Measurements from ENCODE around the gene PRUNE2. TPM values are rescaled to one million over a fixed set of nuclear protein-coding genes. Genes with fewer than 3 reads are reported as not detected.

PRUNE2 gene
- total and polyA plus RNA-seq, 2 of the 13 experiments (the other 11 are each of a cell fraction or from before 2014, with no cell fraction given), result 0.02 TPM; not detected in 1

- Histone ChIP-seq H3K4me1 (ENCODE audit: insufficient read depth, low read length) (no peaks in the 10 kb centered on the region), H3K79me2 (ENCODE audit: insufficient read depth, low read length) (no peaks in the 10 kb centered on the region), H3K4me2 (ENCODE audit: low read depth, low read length) (no peak overlapping the region), H3K4me3 (replicated peaks in 1 of 3; ENCODE audit: insufficient read depth in 1 of 3, low read depth in 2 of 3, low read length in 3 of 3) (no peak overlapping the region), H4K20me1 (ENCODE audit: insufficient read depth, low read length) (no peaks in the 10 kb centered on the region), H3K27me3 (ENCODE audit: control insufficient read depth in 1 of 2, insufficient read depth in 2 of 2, low read length in 2 of 2) (peaks cover 0 to 3% of the 10 kb centered on the region in 2 experiments; a peak in 1 of 5 replicates), H3K27ac (ENCODE audit: extremely low read length, insufficient read depth, low read length) (no peak overlapping the region), H3K9me3 (ENCODE audit: low read length) (no peaks in the 10 kb centered on the region), H3K9ac (ENCODE audit: insufficient read depth, low read depth, low read length) (no peak overlapping the region), H2AFZ (ENCODE audit: low read length) (no peak overlapping the region), H3K36me3 (replicated peaks in 1 of 2; ENCODE audit: control insufficient read depth in 1 of 2, insufficient read depth in 2 of 2, low read length in 2 of 2) (no peaks in the 10 kb centered on the region)
- FAIRE-seq, result no peak
- BruUV-seq (replicated peaks), result no TSS peak
- POLR2A ChIA-PET, result no interaction called here
- CTCF ChIA-PET (ENCODE audit: low intra/inter-chr PET ratio, low total read pairs), result no interaction called here
- ATAC-seq, result no peak
- in situ Hi-C loops (cut with HindIII; ENCODE audit: extremely low pct_ligation_motif_present, low pct_unique_long_range_greater_than_20kb), result no loop called here
- intact Hi-C loops (cut with micrococcal nuclease; ENCODE audit: unreplicated experiment), result no loop called here
- DNase-seq (ENCODE audit: low spot score), result no peak
- 36% methylated on average over 3 of the region's 3 CpGs for WGBS (ENCODE audit: low lambda C conversion rate)
- TF ChIP-seq GFI1 (CRISPR knock-in tag; IDR thresholded peaks at IDR 0.05; ENCODE audit: borderline replicate concordance) (no peak), RAD51 (IDR thresholded peaks at IDR 0.05; ENCODE audit: borderline replicate concordance) (no peak), ZNF598 (CRISPR knock-in tag; IDR thresholded peaks at IDR 0.05; ENCODE audit: borderline replicate concordance) (no peak), FOSL2 (CRISPR knock-in tag; IDR thresholded peaks at IDR 0.05) (no peak), ZNF724P (CRISPR knock-in tag; IDR thresholded peaks at IDR 0.05; ENCODE audit: borderline replicate concordance) (no peak), NFE2L1 (CRISPR knock-in tag; IDR thresholded peaks at IDR 0.05; ENCODE audit: borderline replicate concordance) (no peak), NFKBIZ (CRISPR knock-in tag; IDR thresholded peaks at IDR 0.05) (no peak), PLRG1 (conservative IDR thresholded peaks at IDR 0.05) (no peak), ZFX (CRISPR knock-in tag; IDR thresholded peaks at IDR 0.05; ENCODE audit: low read depth) (no peak), STAG1 (CRISPR knock-in tag; IDR thresholded peaks at IDR 0.05) (no peak), ZNF619 (CRISPR knock-in tag; IDR thresholded peaks at IDR 0.05) (no peak), SKI (IDR thresholded peaks at IDR 0.05; ENCODE audit: partially characterized antibody) (no peak), NFAT5 (CRISPR knock-in tag; IDR thresholded peaks at IDR 0.05) (no peak), NFKB2 (CRISPR knock-in tag; IDR thresholded peaks at IDR 0.05; ENCODE audit: borderline replicate concordance) (no peak), ZBTB38 (CRISPR knock-in tag; IDR thresholded peaks at IDR 0.05) (no peak)
- TF ChIP-seq, protein P1, sequence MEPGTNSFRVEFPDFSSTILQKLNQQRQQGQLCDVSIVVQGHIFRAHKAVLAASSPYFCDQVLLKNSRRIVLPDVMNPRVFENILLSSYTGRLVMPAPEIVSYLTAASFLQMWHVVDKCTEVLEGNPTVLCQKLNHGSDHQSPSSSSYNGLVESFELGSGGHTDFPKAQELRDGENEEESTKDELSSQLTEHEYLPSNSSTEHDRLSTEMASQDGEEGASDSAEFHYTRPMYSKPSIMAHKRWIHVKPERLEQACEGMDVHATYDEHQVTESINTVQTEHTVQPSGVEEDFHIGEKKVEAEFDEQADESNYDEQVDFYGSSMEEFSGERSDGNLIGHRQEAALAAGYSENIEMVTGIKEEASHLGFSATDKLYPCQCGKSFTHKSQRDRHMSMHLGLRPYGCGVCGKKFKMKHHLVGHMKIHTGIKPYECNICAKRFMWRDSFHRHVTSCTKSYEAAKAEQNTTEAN (CRISPR knock-in tag; conservative IDR thresholded peaks at IDR 0.05), result no peak
- TF ChIP-seq, protein P2, sequence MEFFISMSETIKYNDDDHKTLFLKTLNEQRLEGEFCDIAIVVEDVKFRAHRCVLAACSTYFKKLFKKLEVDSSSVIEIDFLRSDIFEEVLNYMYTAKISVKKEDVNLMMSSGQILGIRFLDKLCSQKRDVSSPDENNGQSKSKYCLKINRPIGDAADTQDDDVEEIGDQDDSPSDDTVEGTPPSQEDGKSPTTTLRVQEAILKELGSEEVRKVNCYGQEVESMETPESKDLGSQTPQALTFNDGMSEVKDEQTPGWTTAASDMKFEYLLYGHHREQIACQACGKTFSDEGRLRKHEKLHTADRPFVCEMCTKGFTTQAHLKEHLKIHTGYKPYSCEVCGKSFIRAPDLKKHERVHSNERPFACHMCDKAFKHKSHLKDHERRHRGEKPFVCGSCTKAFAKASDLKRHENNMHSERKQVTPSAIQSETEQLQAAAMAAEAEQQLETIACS (CRISPR knock-in tag; IDR thresholded peaks at IDR 0.05), result no peak
These were observed 334.6 kb downstream of the PRUNE2 start for GRCh38 chr9:76571288-76571687.

All from HepG2 (cell line).